T-helper 1 cell treated with Interleukin-12 subunit alpha and Interleukin-12 subunit beta and Interleukin-4 antibody, amounts not matched to agents 30 μg/mL and 1 μg/mL, for 36 hours (primary cell): Measurements from ENCODE around the gene NBR1.
"Not testable (repeated sequence)": the region's sequence is repeated elsewhere in the genome, so short reads cannot be mapped to it uniquely, and the experiment has no call there.

ENCODE experiments used
- H3K27ac Mint-ChIP-seq: one replicate; pipeline ENCODE4 v1.8.0; 2021; ENCODE audit warnings: mild to moderate bottlenecking, mixed read lengths
- H3K27me3 Mint-ChIP-seq: one replicate; pipeline ENCODE4 v1.8.0; 2021; ENCODE audit warnings: low read depth, mixed read lengths
- H3K36me3 Mint-ChIP-seq: one replicate; pipeline ENCODE4 v1.8.0; 2021; ENCODE audit warnings: low read depth, mixed read lengths
- H3K4me1 Mint-ChIP-seq: one replicate; pipeline ENCODE4 v1.8.0; 2021; ENCODE audit warnings: low read depth, mixed read lengths
- H3K4me3 Mint-ChIP-seq: one replicate; pipeline ENCODE4 v1.8.0; 2021; ENCODE audit warnings: mild to moderate bottlenecking, moderate library complexity, mixed read lengths
- H3K9me3 Mint-ChIP-seq: one replicate; pipeline ENCODE4 v1.8.0; 2021; ENCODE audit warnings: mixed read lengths

Gene NBR1

DNA sequence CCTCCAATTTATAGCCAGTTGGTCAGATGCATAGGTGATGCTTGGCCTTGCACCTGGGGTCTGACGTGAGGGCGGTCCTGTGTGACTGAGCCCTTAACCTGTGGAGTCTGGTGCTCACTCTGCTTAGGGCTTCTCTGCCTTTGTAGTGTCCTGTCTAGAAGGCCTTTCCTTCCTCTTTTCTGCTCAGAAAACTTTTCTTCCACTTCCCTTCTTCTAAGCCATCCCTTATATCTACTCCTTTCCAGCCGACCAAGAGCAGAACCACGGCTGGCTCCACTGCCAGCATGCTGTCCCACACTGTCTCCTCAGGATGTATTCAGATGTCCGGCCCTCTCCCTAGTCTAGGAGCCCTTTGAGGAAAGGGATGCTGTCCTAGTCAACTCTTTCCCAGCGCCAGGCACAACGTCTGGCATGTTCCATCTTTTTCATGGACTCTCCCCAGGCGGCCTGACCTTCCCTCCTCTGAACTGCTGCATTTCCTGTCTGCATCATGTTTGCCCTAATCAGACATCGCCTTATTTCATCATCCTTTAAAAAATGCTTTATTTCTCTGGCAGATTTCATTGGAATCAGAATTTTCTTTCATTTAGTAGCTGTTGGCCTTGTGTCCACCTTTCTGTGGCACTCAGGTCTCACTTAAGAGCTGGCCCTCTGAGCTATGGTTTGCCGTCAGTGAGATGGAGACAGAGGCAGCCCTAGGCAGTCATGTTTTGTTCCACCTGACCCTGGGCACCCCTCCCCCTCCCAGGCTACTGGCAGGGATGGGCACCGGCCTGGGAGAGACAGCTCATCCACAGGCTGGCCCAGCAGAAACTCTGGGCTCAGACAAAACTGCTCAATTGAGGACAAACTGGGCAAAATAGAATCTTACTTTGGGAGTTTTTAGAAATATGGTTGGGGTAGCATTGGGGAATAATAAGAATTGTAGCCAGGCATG lies 30.4 kb upstream of the NBR1 start:
- H3K27ac Mint-ChIP-seq = no peak overlapping the region
- no peak overlapping the region for H3K4me3 Mint-ChIP-seq

GRCh38 chr17:43142153-43142552 lies 28.9 kb upstream of the NBR1 start:
- H3K36me3 Mint-ChIP-seq = peaks cover 4% of the 10 kb centered on the region
- H3K27me3 Mint-ChIP-seq = no peaks in the 10 kb centered on the region
- H3K27ac Mint-ChIP-seq = no peak overlapping the region
- H3K9me3 Mint-ChIP-seq = no peaks in the 10 kb centered on the region
- no peaks in the 10 kb centered on the region for H3K4me1 Mint-ChIP-seq
- H3K4me3 Mint-ChIP-seq = no peak overlapping the region

More for the DNA sequence above, 30.4 kb upstream of the NBR1 start:
- Mint-ChIP-seq H3K36me3 (peaks cover 4% of the 10 kb centered on the region), H3K27me3 (no peaks in the 10 kb centered on the region), H3K9me3 (no peaks in the 10 kb centered on the region), H3K4me1 (peaks cover 6% of the 10 kb centered on the region)

DNA sequence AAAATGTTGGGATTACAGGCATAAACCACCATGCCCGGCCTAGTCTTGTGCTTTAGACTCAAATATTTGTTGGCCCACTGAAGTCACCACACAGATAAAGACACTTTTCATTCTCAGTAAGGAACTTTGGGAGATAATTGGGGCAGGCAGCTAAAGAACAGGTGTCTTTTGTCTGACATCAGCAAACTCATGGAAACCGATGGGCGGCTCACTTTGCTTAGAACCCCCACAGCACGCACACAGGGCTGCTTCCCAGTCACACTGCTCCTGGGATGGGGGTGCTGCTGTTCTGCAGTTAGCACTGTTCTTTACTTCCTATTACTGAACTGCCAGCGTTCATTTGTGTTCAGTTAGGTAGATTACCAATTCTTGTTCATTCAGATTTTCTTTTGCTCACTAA lies 27.8 kb upstream of the NBR1 start:
- no peaks in the 10 kb centered on the region for H3K4me1 Mint-ChIP-seq

GRCh38 chr17:43146649-43147048 lies 24.4 kb upstream of the NBR1 start:
- no peaks in the 10 kb centered on the region for H3K9me3 Mint-ChIP-seq
- H3K4me3 Mint-ChIP-seq = no peak overlapping the region
- no peak overlapping the region for H3K27ac Mint-ChIP-seq
- H3K4me1 Mint-ChIP-seq = no peaks in the 10 kb centered on the region
- no peaks in the 10 kb centered on the region for H3K27me3 Mint-ChIP-seq
- H3K36me3 Mint-ChIP-seq = peaks cover 5% of the 10 kb centered on the region

More for the DNA sequence above, 27.8 kb upstream of the NBR1 start:
- no peaks in the 10 kb centered on the region for H3K27me3 Mint-ChIP-seq
- no peak overlapping the region for H3K27ac Mint-ChIP-seq
- H3K36me3 Mint-ChIP-seq = peaks cover 4% of the 10 kb centered on the region
- no peak overlapping the region for H3K4me3 Mint-ChIP-seq
- no peaks in the 10 kb centered on the region for H3K9me3 Mint-ChIP-seq

DNA sequence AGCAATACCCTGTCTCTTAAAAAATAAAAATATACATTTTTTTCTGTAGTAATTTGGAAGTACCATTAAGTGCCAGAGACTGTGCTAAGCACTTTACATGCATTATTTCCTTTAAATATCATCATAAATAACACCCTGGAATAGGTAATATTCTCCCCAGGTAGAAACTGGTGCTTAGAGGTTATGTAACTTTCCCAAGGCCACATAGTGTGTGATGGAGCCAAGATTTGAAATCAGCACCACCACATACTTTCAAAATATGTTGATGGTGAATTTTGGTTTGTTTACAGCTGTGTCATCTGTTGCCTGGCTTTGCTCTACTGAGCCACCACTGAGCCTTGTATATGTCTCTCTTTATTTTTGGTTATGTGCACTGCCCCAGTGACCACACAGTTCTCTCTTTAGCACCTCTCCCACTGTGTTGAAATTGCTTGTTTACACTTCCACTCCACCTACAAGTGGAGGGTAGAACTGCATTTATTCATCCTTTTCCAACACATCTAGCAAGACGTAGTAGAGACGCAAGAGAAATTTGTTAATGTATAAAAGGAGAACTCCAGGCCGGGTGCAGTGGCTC lies 19.0 kb upstream of the NBR1 start:
- H3K36me3 Mint-ChIP-seq = peaks cover 14% of the 10 kb centered on the region
- H3K27me3 Mint-ChIP-seq = no peaks in the 10 kb centered on the region
- no peak overlapping the region for H3K4me3 Mint-ChIP-seq
- H3K4me1 Mint-ChIP-seq = no peaks in the 10 kb centered on the region
- H3K9me3 Mint-ChIP-seq = peaks cover 8% of the 10 kb centered on the region
- H3K27ac Mint-ChIP-seq = no peak overlapping the region

DNA sequence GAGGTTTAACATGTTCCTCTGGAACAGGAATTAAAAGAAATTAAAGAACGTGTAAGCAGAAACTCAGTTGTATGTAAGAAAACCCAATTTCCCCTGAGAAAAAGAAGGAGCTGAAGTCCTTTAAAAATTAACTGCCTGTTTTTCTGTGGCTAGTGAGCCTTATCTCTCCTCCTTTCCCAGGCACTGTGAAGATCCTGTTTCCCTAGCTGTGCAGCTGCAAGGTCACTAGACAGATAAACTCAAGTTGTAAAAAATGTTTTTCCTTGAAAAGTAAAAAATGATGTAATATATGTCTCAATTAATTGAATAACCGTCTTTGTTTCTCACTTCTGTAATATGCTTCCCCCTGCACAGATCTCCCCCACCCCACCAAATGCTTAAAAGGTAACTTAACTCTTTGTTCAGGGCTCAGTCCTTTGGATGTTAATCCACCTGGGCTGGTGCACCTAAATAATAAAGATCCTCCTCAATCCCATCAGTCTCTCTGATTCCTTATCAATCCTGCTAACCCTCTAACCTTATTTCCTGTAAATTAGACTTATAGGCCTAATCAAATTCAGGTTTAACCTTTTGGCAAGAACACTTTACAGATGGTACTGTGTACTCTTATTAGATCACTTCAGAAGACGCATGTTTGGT lies 17.7 kb upstream of the NBR1 start:
- peaks cover 13% of the 10 kb centered on the region for H3K36me3 Mint-ChIP-seq
- not testable (repeated sequence) for H3K27me3 Mint-ChIP-seq, H3K27ac Mint-ChIP-seq, H3K4me3 Mint-ChIP-seq, H3K4me1 Mint-ChIP-seq, H3K9me3 Mint-ChIP-seq

DNA sequence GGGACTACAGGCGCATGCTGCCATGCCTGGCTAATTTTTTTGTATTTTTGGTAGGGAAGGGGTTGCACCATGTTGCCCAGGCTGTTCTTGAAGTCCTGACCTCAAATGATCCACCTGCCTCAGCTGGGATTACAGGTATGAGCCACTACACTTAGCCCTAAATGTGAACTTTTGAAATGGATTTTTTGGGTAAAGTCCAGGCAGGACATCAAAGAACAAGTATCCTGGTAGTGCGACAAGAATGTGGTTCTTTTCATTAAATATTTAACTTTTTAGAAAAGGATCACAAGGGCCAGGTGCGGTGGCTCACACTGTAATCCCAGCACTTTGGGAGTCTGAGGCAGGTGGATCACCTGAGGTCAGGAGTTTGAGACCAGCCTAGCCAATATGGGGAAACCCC lies 15.3 kb upstream of the NBR1 start:
- Mint-ChIP-seq H3K4me3 (no peak overlapping the region), H3K9me3 (peaks cover 8% of the 10 kb centered on the region), H3K27ac (no peak overlapping the region), H3K27me3 (no peaks in the 10 kb centered on the region), H3K36me3 (peaks cover 11% of the 10 kb centered on the region), H3K4me1 (no peaks in the 10 kb centered on the region)

DNA sequence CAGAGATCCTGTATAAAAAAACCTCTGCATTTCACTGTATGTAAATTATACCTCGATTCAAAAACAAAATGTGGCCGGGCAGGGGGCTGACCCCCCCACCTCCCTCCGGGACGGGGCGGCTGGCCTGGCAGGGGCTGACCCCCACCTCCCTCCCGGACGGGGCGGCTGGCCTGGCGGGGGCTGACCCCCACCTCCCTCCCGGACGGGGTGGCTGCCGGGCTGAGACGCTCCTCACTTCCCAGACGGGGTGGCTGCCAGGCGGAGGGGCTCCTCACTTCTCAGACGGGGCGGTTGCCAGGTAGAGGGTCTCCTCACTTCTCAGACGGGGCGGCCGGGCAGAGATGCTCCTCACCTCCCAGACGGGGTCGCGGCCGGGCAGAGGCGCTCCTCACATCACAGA lies 11.8 kb upstream of the NBR1 start:
- not testable (repeated sequence) for H3K36me3 Mint-ChIP-seq, H3K4me1 Mint-ChIP-seq, H3K27me3 Mint-ChIP-seq, H3K27ac Mint-ChIP-seq, H3K9me3 Mint-ChIP-seq, H3K4me3 Mint-ChIP-seq

DNA sequence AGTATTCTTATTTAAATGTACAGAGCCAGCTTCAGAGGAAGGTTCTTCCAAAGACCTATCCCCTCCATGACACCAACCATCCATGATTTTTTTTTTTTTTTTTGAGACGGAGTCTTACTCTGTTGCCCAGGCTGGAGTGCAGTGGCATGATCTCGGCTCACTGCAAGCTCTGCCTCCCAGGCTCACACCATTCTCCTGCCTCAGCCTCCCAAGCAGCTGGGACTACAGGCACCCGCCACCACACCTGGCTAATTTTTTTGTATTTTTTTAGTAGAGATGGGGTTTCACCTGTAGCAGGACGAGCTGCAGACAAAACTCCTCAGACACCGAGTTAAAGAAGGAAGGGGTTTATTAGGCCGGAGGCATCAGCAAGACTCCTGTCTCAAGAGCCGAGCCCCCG lies 11.1 kb upstream of the NBR1 start:
- H3K27me3 Mint-ChIP-seq, H3K9me3 Mint-ChIP-seq, H3K4me3 Mint-ChIP-seq, H3K4me1 Mint-ChIP-seq, H3K36me3 Mint-ChIP-seq, H3K27ac Mint-ChIP-seq: not testable (repeated sequence)

DNA sequence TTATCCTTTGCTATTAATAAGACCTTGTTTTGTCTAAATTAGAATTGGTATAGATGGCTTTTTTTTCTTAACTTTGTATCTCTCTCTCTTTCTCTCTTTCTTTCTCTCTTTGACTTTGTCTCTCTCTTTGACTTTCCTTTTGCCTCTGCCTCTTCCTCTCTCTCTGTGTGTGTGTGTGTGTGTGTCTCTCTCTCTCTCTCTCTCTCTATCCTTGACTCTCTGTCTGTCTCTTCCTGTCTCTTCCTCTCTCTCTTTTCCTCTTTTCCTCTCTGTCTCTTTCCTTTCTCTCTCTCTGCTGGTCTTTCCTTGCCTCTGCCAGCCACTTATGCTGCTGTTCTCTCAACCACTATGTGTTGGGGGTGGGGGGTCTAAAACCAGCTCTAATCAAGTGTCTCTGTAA lies 5.0 kb upstream of the NBR1 start:
- not testable (repeated sequence) for H3K27me3 Mint-ChIP-seq, H3K4me3 Mint-ChIP-seq, H3K9me3 Mint-ChIP-seq, H3K36me3 Mint-ChIP-seq, H3K4me1 Mint-ChIP-seq, H3K27ac Mint-ChIP-seq

GRCh38 chr17:43169561-43170139 lies 1.4 kb upstream of the NBR1 start:
- Mint-ChIP-seq H3K9me3 (no peaks in the 10 kb centered on the region), H3K36me3 (peaks cover 10% of the 10 kb centered on the region)

DNA sequence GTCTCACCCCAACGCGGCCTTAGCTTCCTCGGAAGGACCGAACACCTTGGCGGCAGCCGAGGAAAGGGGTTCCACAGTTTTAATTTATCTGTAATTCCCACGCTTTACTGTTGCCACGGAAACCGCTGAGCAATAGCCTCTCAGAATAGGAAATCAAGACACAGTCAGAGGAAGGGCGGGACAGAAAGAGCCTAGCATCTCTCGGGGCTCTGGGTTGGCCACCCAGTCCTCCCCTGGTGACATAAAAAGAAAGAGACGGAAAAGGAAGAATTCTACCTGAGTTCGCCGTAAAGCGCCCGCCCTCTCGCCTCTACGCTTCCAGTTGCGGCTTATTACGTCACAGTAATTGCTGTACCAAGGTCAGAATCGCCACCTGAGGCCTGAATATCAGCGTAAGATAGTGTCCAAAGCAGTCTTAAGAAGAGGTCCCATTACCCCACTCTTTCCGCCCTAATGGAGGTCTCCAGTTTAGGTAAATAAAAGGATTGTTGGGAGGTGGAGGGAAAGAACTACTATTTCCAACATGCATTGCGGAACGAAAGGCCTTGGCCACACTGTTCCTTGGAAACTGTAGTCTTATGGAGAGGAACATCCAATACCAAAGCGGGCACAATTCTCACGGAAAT lies 761 bp upstream of the NBR1 start:
- Mint-ChIP-seq H3K36me3 (peaks cover 11% of the 10 kb centered on the region), H3K9me3 (no peaks in the 10 kb centered on the region), H3K27ac (no peak overlapping the region), H3K27me3 (no peaks in the 10 kb centered on the region), H3K4me1 (peaks cover 22% of the 10 kb centered on the region), H3K4me3 (no peak overlapping the region)

More at GRCh38 chr17:43169561-43170139, 1.4 kb upstream of the NBR1 start:
- H3K27me3 Mint-ChIP-seq = no peaks in the 10 kb centered on the region
- no peak overlapping the region for H3K27ac Mint-ChIP-seq
- H3K4me3 Mint-ChIP-seq = no peak overlapping the region
- H3K4me1 Mint-ChIP-seq = peaks cover 20% of the 10 kb centered on the region

- Mint-ChIP-seq H3K36me3 (peaks cover 15% of the 10 kb centered on the region), H3K27ac (no peak overlapping the region), H3K9me3 (no peaks in the 10 kb centered on the region), H3K4me3 (no peak overlapping the region), H3K4me1 (peaks cover 31% of the 10 kb centered on the region), H3K27me3 (no peaks in the 10 kb centered on the region)
These were observed 823 bp downstream of the NBR1 start for GRCh38 chr17:43171586-43172487.
